ENCODE results near the gene RHOT1. TPM values are rescaled to one million over a fixed set of nuclear protein-coding genes. Genes with fewer than 3 reads are reported as not detected.
A peak's percentile ranks its signal among the peaks of the same experiment; 100 is the strongest.

RHOT1 gene
- total and polyA plus RNA-seq, 8 donors = 11.6 to 26.7 (median 16.0) TPM

DNA sequence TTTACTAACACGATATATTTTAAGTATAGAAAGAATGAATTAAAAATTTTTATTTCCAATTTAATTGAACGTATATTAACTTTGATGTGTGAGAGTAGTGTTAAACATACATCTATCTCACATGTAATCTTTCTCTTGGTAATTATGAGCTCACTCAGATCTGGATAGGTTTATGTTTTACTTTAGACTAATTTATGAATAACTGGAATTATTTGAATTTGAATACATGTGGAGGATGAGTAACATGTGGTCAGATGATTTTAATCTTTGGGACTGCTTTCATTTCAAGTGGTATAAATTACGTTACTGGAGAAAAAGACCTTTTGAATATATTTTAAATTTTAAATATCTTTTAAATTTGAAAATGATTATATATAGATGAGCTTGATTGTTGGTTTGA lies 73.4 kb downstream of the RHOT1 start:
- no peak overlapping the region for H3K4me3 ChIP-seq
- H3K27ac ChIP-seq = no peak overlapping the region
- WGBS, 2 donors = 87 to 90% methylated on average over 3 of the region's 3 CpGs
- H3K36me3 ChIP-seq = peaks cover 0 to 7% (median 0%) of the 10 kb centered on the region in 3 donors
- no peaks in the 10 kb centered on the region for H3K4me1 ChIP-seq
- DNase-seq = no peak
- H3K27me3 ChIP-seq = no peaks in the 10 kb centered on the region
- no peak for ATAC-seq
- peak; percentile 85 for FAIRE-seq
- TF ChIP-seq, protein P1, sequence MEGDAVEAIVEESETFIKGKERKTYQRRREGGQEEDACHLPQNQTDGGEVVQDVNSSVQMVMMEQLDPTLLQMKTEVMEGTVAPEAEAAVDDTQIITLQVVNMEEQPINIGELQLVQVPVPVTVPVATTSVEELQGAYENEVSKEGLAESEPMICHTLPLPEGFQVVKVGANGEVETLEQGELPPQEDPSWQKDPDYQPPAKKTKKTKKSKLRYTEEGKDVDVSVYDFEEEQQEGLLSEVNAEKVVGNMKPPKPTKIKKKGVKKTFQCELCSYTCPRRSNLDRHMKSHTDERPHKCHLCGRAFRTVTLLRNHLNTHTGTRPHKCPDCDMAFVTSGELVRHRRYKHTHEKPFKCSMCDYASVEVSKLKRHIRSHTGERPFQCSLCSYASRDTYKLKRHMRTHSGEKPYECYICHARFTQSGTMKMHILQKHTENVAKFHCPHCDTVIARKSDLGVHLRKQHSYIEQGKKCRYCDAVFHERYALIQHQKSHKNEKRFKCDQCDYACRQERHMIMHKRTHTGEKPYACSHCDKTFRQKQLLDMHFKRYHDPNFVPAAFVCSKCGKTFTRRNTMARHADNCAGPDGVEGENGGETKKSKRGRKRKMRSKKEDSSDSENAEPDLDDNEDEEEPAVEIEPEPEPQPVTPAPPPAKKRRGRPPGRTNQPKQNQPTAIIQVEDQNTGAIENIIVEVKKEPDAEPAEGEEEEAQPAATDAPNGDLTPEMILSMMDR (IDR thresholded peaks at IDR 0.05) = no peak
- intact Hi-C loops (cut with DNase I) = no loop called here
- no peaks in the 10 kb centered on the region for H3K9me3 ChIP-seq

DNA sequence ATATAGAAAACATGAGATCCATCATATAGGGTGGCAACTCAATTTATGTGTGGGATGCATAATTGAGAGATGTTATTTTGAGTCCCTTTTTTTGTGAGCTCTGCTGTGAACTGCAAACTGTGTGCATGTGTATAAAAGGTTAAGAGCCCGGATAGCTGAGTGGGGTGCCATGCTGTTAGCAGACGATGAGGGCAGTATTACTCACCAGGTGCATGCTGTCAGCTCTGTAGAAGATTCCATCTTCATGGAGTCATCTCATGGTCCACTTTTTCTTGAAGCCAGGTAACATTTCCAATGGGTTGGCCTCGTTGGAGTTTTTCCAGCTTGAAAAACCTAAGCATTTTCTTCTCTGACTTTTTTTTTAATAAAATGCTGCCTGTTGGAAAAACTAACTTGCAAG lies 80.3 kb downstream of the RHOT1 start:
- intact Hi-C loops (cut with DNase I) = no loop called here
- FAIRE-seq (no peak), DNase-seq (no peak), ATAC-seq (no peak)
- WGBS, 2 donors = 78 to 81% methylated on average over 3 of the region's 3 CpGs
- H3K9me3 ChIP-seq = no peaks in the 10 kb centered on the region
- no peak overlapping the region for H3K4me3 ChIP-seq
- no peak overlapping the region for H3K27ac ChIP-seq
- no peaks in the 10 kb centered on the region for H3K36me3 ChIP-seq
- H3K27me3 ChIP-seq = no peaks in the 10 kb centered on the region
- H3K4me1 ChIP-seq = no peaks in the 10 kb centered on the region
- TF ChIP-seq, protein P1 (IDR thresholded peaks at IDR 0.05) = no peak

DNA sequence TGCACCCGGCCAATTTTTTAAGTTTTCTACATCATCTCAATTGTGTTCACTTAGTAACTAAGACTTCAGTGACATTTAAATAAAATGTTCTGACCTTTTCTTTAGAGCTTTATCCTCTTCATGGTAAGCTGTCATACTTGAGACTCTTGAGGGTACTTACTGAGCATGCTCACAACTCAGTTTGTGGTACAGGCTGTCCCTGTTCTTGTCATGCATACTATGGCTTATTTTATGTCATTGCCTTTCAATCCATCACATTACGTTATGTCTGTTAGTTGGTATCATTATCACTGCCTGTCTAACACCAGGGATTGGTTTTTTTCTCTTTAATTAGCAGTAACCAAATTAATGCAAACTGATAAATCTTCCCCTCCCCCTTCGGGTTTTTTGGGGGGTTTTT lies 81.4 kb downstream of the RHOT1 start:
- no peak for ATAC-seq
- Histone ChIP-seq H3K27ac (no peak overlapping the region), H3K9me3 (no peaks in the 10 kb centered on the region), H3K4me3 (no peak overlapping the region), H3K4me1 (no peaks in the 10 kb centered on the region), H3K27me3 (no peaks in the 10 kb centered on the region), H3K36me3 (no peaks in the 10 kb centered on the region)
- FAIRE-seq = no peak
- intact Hi-C loops (cut with DNase I) = no loop called here
- DNase-seq = no peak
- TF ChIP-seq, protein P1 (IDR thresholded peaks at IDR 0.05) = no peak
- 76 to 85% methylated on average over 3 of the region's 3 CpGs for WGBS, 2 donors

DNA sequence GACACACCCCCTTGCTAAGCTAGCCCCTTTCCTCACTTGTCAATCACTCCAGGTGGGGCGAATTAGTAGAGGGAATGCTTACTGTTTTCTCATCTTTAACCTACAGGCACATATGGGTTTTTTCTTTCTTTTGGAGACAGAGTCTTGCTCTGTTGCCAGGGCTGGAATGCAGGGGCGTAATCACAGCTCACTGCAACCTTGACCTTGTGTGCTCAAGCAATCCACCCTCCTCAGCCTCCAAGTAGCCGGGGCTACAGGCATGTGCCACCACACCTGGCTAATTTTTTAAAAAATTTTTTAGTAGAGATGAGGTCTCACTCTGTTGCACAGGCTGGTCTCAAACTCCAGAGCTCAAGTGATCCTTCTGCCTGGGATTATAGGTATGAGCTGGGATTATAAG lies 84.6 kb downstream of the RHOT1 start:
- Histone ChIP-seq H3K4me1 (no peaks in the 10 kb centered on the region), H3K27ac (no peak overlapping the region), H3K27me3 (no peaks in the 10 kb centered on the region), H3K4me3 (no peak overlapping the region), H3K36me3 (no peaks in the 10 kb centered on the region), H3K9me3 (no peaks in the 10 kb centered on the region)
- WGBS, 2 donors = 52 to 63% methylated on average over 3 of the region's 3 CpGs
- TF ChIP-seq, protein P1 (IDR thresholded peaks at IDR 0.05) = no peak
- no peak for DNase-seq
- intact Hi-C loops (cut with DNase I) = no loop called here
- no peak for FAIRE-seq
- no peak for ATAC-seq

DNA sequence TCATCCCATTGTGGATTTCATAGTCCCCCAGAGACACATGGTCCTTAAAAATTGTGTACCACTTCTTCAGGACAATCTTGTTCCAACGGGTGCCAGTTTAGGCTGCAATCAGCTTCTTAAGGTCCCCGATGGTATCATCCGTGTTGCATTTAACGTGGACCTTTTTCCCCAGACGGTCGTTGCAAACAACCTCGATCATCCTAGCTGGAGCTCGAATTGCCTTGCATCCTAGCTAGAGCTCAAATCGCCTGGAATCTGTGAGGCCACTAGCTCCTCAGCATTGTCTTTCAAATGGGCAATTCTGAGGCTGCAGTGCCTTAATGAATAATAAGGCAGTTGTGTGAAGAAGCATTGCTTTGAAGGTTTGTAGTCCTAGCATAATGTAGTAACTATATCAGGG lies 85.6 kb downstream of the RHOT1 start:
- ATAC-seq = no peak
- intact Hi-C loops (cut with DNase I) = no loop called here
- Histone ChIP-seq H3K27ac (no peak overlapping the region), H3K9me3 (no peaks in the 10 kb centered on the region), H3K36me3 (no peaks in the 10 kb centered on the region), H3K4me3 (no peak overlapping the region), H3K27me3 (no peaks in the 10 kb centered on the region), H3K4me1 (no peaks in the 10 kb centered on the region)
- FAIRE-seq = no peak
- 83 to 85% methylated on average over 9 of the region's 9 CpGs for WGBS, 2 donors
- DNase-seq = no peak
- TF ChIP-seq, protein P1 (IDR thresholded peaks at IDR 0.05) = no peak

All from pancreas (tissue), 10 donors.